NCI-H2081 (cell line): ENCODE results near the gene RFWD3.
A peak's percentile ranks its signal among the peaks of the same experiment; 100 is the strongest.

ENCODE experiments used
- DNase-seq, 2 experiments: peaks; one replicate each; lab custom pipeline; 2025; lab: John Stamatoyannopoulos, UW

The RFWD3 gene

GRCh38 chr16:74578838-74579237, 87.8 kb downstream of the RFWD3 start:
- no peak for DNase-seq

- no peak for DNase-seq
These were observed 88.2 kb downstream of the RFWD3 start for GRCh38 chr16:74578433-74578832.

DNA sequence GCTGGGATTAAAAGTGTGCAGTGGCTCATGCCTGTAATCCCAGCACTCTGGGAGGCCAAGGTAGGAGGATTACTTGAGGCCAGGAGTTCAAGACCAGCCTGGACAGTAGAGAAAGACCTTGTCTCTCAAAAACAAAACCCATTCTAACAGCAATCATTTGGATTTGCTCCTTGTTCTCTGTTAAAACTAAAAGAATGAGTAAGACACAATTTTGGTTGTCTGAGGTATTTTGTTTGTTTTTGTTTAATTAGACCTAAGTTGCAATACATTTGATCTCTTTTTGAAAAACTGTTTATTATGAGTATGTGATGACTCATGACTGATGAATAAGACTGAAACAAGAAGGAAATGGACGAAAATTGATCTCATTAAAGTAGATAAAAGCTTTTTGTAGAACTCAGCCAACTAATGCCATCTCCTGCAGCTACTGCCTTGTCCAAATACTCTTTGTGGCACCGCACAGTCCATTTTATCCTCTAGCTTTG, 88.8 kb downstream of the RFWD3 start:
- peak in 1 of 2 experiments; percentile 42 for DNase-seq

DNA sequence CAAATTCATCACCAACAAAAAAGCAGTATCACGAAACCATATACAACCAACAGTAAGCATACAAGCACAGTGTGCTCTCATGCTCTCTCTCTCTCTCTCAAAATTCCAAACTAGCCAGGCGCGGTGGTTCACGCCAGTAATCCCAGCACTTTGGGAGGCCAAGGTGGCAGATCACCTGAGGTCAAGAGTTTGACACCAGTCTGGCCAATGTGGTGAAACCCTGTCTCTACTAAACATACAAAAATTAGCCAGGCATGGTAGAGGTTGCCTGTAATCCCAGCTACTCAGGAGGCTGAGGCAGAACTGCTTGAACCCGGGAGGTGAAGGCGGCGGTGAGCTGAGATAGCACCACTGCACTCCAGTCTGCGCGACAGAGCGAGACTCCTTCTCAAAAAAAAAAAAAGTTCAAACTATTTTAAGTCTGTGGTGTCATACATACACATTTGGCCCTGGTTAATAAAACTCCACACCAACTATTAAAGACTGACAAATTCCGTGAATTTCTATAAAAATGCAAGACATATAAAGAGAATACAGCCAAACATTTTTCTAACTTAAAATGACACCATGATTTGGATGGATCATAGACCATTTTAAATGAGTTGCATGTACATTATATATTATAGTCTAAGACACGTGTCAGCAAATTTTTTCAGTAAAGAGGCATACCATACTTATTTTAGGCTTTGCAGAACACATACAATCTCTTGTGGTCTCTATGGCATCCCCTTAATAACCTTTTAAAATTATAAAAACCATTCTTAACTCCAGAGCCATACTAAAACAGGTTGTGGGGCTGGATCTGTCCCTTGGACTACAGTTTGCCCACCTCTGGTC, 90.7 kb downstream of the RFWD3 start:
- DNase-seq: no peak

- no peak for DNase-seq
These were observed 91.4 kb downstream of the RFWD3 start for GRCh38 chr16:74575175-74575806.

- no peak for DNase-seq
These were observed 92.5 kb downstream of the RFWD3 start for GRCh38 chr16:74574146-74574545.

- no peak for DNase-seq
These were observed 93.1 kb downstream of the RFWD3 start for GRCh38 chr16:74573622-74574021.
